Fibroblast of lung (primary cell): ENCODE data around the gene LENG8. TPM values are rescaled to one million over a fixed set of nuclear protein-coding genes. Genes with fewer than 3 reads are reported as not detected.

Source experiments
- DNase-seq, 2 donors: peaks; one replicate each; pipeline versions ENCODE4 v3.0.0 to v3.0.0-alpha.2; 2010; ENCODE audit warnings: low read depth in 2 of 2
- H2AFZ ChIP-seq: 2 replicates; pipeline ENCODE4 v1.5.1; 2012; ENCODE audit warnings: low read length, control low read depth, inconsistent platforms
- H3K27ac ChIP-seq: 2 replicates; pipeline ENCODE4 v1.5.1; 2011; ENCODE audit warnings: low read length, control low read depth; ENCODE audit not compliant: insufficient read depth
- H3K27me3 ChIP-seq: 2 replicates; pipeline ENCODE4 v1.5.1; 2011; ENCODE audit warnings: mild to moderate bottlenecking, low read length; ENCODE audit not compliant: control insufficient read depth, insufficient read depth
- H3K36me3 ChIP-seq: 2 replicates; pipeline ENCODE4 v1.5.1; 2011; ENCODE audit warnings: low read length; ENCODE audit not compliant: control insufficient read depth, insufficient read depth
- H3K4me1 ChIP-seq: 2 replicates; pipeline ENCODE4 v1.5.1; 2011; ENCODE audit warnings: low read length; ENCODE audit not compliant: control insufficient read depth, insufficient read depth; ENCODE audit errors: extremely low read depth
- H3K4me2 ChIP-seq: 2 replicates; pipeline ENCODE4 v1.5.1; 2011; ENCODE audit warnings: low read length, control low read depth; ENCODE audit not compliant: insufficient read depth; ENCODE audit errors: extremely low read depth
- H3K4me3 ChIP-seq, 4 experiments: fragments of 200-600 bp in 1 of 4; sonication (generic) in 1 of 4; replicated peaks in 1 of 4; 2 replicates each; pipeline ENCODE4 v1.5.1; 2011 to 2016; ENCODE audit warnings: low read length in 4 of 4, low read depth in 3 of 4, mild to moderate bottlenecking in 3 of 4, control low read depth in 2 of 4, inconsistent platforms in 1 of 4, mixed read lengths in 1 of 4; ENCODE audit not compliant: insufficient read depth in 1 of 4; ENCODE audit errors: control extremely low read depth in 1 of 4
- H3K79me2 ChIP-seq: 2 replicates; pipeline ENCODE4 v1.5.1; 2012; ENCODE audit warnings: mild to moderate bottlenecking, low read length, inconsistent platforms; ENCODE audit not compliant: control insufficient read depth, insufficient read depth
- H3K9ac ChIP-seq: 2 replicates; pipeline ENCODE4 v1.5.1; 2011; ENCODE audit warnings: mild to moderate bottlenecking, low read length, control low read depth; ENCODE audit not compliant: insufficient read depth
- H3K9me3 ChIP-seq: 2 replicates; pipeline ENCODE4 v1.5.1; 2012; ENCODE audit warnings: low read depth, low read length; ENCODE audit not compliant: control insufficient read depth, insufficient read depth
- H4K20me1 ChIP-seq: 2 replicates; pipeline ENCODE4 v1.5.1; 2011; ENCODE audit warnings: low read length; ENCODE audit not compliant: control insufficient read depth, insufficient read depth; ENCODE audit errors: extremely low read depth
- EZH2 ChIP-seq: IDR thresholded peaks from 2 replicates; pipeline ENCODE4 v1.5.1; 2012; ENCODE audit warnings: low read length, control low read depth, mild to moderate bottlenecking; ENCODE audit errors: missing control alignments
- polyA plus RNA-seq, 2 donors: library from polyadenylated mRNA; depleted of rRNA in 1 of 2; stranded (reverse) in 1 of 2; unstranded in 1 of 2; fragments of >200 nt; gene quantifications; 2 replicates each; pipeline ENCODE4 v1.2.1, GENCODE V29; 2011 to 2012; ENCODE audit warnings: missing spikeins in 1 of 2
- total RNA-seq: library from RNA; depleted of rRNA; stranded (reverse); fragments of >200 nt; gene quantifications from 2 replicates; pipeline ENCODE4 v1.2.1, GENCODE V29; 2014
- TF ChIP-seq, protein P1 (sequence below), 2 donors: IDR thresholded peaks in 1 of 2; conservative IDR thresholded peaks in 1 of 2; 1 replicate in 1 of 2; 2 replicates in 1 of 2; pipeline ENCODE4 v1.5.1; 2011 to 2012; ENCODE audit warnings: low read length in 2 of 2, control low read depth in 1 of 2, inconsistent platforms in 1 of 2, low read depth in 1 of 2, mild to moderate bottlenecking in 1 of 2

The LENG8 gene
- total and polyA plus RNA-seq, 2 donors (not counting 1 experiment from before 2014, with no cell fraction given), result 12.7 to 32.4 TPM

DNA sequence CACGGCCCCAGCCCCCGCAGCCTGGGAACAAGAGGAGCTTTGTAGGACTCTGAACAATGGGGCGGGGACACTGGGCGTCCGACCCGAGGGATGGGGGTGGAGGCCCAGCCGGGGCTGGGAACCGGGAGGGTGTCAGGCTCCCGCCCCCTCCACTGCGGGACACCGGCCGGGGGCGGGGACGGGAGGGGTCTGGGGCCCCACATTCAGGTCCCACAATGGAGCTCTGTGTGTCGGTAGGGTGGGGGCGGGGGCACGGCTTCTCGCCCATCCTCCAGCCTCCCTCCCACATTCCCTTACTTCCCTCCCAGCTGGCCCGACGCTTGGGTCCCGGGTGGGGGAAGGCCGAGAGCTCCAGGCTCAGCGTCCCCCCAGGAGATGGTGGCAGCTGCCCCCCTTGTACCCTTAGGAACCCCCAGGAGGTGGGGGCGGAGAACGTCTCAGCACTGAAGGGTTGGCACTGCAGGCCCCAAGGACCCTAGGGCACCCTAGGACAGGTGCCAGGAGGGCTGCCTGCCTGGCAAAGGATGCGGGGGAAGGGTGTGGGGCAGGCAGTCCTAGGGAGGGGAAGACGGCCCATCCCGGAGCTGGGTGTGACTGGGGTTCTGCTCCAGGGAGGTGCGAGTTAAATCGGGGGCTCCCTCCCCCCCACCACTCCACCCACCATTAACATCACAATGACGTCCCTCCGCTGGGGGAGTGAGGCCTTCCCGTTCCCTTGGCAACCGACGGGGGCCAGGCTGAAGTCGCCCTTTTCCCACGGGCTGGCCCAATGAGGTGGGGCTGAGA is 28.4 kb upstream of the LENG8 start:
- Histone ChIP-seq H4K20me1 (no peaks in the 10 kb centered on the region), H3K9ac (no peak overlapping the region), H3K4me1 (no peaks in the 10 kb centered on the region), H3K4me3 (no peak overlapping the region), H3K79me2 (no peaks in the 10 kb centered on the region), H3K4me2 (no peak overlapping the region), H3K9me3 (no peaks in the 10 kb centered on the region), H3K27me3 (peaks cover 12% of the 10 kb centered on the region), H3K36me3 (no peaks in the 10 kb centered on the region), H2AFZ (no peak overlapping the region), H3K27ac (no peak overlapping the region)
- no peak for DNase-seq
- no peak for TF ChIP-seq EZH2
- TF ChIP-seq, protein P1, sequence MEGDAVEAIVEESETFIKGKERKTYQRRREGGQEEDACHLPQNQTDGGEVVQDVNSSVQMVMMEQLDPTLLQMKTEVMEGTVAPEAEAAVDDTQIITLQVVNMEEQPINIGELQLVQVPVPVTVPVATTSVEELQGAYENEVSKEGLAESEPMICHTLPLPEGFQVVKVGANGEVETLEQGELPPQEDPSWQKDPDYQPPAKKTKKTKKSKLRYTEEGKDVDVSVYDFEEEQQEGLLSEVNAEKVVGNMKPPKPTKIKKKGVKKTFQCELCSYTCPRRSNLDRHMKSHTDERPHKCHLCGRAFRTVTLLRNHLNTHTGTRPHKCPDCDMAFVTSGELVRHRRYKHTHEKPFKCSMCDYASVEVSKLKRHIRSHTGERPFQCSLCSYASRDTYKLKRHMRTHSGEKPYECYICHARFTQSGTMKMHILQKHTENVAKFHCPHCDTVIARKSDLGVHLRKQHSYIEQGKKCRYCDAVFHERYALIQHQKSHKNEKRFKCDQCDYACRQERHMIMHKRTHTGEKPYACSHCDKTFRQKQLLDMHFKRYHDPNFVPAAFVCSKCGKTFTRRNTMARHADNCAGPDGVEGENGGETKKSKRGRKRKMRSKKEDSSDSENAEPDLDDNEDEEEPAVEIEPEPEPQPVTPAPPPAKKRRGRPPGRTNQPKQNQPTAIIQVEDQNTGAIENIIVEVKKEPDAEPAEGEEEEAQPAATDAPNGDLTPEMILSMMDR (conservative IDR thresholded peaks at IDR 0.05 in 1 of 2, IDR thresholded peaks at IDR 0.05 in 1 of 2; ENCODE audit: low read depth in 1 of 2, low read length in 2 of 2), result no peak

GRCh38 chr19:54421169-54421516 is 27.9 kb upstream of the LENG8 start:
- no peaks in the 10 kb centered on the region for H3K9me3 ChIP-seq
- TF ChIP-seq, protein P1 (conservative IDR thresholded peaks at IDR 0.05 in 1 of 2, IDR thresholded peaks at IDR 0.05 in 1 of 2; ENCODE audit: low read depth in 1 of 2, low read length in 2 of 2), result no peak
- no peak for TF ChIP-seq EZH2
- H3K4me3 ChIP-seq, result no peak overlapping the region
- no peak overlapping the region for H2AFZ ChIP-seq
- peaks cover 12% of the 10 kb centered on the region for H3K27me3 ChIP-seq
- no peak overlapping the region for H3K9ac ChIP-seq
- no peak overlapping the region for H3K4me2 ChIP-seq
- H3K4me1 ChIP-seq, result no peaks in the 10 kb centered on the region
- H3K36me3 ChIP-seq, result no peaks in the 10 kb centered on the region
- no peaks in the 10 kb centered on the region for H3K79me2 ChIP-seq
- no peak for DNase-seq
- H4K20me1 ChIP-seq, result no peaks in the 10 kb centered on the region
- H3K27ac ChIP-seq, result no peak overlapping the region

GRCh38 chr19:54421521-54421920 is 27.5 kb upstream of the LENG8 start:
- Histone ChIP-seq H3K4me3 (no peak overlapping the region), H3K79me2 (no peaks in the 10 kb centered on the region), H3K36me3 (no peaks in the 10 kb centered on the region), H3K27me3 (peaks cover 12% of the 10 kb centered on the region), H3K27ac (no peak overlapping the region), H4K20me1 (no peaks in the 10 kb centered on the region), H3K9me3 (no peaks in the 10 kb centered on the region), H3K4me1 (no peaks in the 10 kb centered on the region), H3K9ac (no peak overlapping the region), H2AFZ (no peak overlapping the region), H3K4me2 (no peak overlapping the region)
- DNase-seq, result no peak
- no peak for TF ChIP-seq EZH2
- TF ChIP-seq, protein P1 (conservative IDR thresholded peaks at IDR 0.05 in 1 of 2, IDR thresholded peaks at IDR 0.05 in 1 of 2; ENCODE audit: low read depth in 1 of 2, low read length in 2 of 2), result no peak
